ENCODE results near the gene PHYHIPL. TPM values are rescaled to one million over a fixed set of nuclear protein-coding genes. Genes with fewer than 3 reads are reported as not detected.

The PHYHIPL gene
- total and polyA plus RNA-seq, 2 of the 8 experiments (the other 6 are each of a cell fraction or from before 2014, with no cell fraction given) = 0.23 to 0.48 TPM

DNA sequence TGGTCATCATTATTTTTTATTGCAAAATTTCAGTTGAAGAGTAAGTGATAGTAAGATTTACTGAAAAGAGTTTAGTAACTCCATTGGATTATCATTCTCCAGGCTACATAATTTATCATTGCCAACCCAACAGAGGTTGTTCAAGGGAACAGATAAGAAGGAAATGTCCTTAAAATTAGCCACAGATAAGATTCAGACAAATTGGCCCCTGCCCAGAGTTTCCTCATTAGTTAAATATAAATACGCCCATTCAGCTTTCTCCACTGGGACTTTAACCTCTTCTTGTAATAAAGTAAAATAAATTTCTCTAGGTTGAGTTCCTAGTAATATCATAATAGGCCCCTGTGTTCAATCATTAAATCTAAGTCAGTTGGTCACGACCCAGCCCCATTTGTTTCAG is 27.7 kb upstream of the PHYHIPL start:
- DNase-seq (ENCODE audit: low read depth in 1 of 2, low spot score in 2 of 2) (no peak), FAIRE-seq (no peak)
- H3K27me3 ChIP-seq (replicated peaks in 1 of 4; ENCODE audit: control insufficient read depth in 3 of 4, extremely low read depth in 1 of 4, insufficient read depth in 3 of 4, low read length in 3 of 4) = peaks cover 0 to 1% (median 0%) of the 10 kb centered on the region in 4 experiments; a peak in 1 of 7 replicates
- no peak overlapping the region for H4K8ac ChIP-seq (ENCODE audit: extremely low read depth, insufficient read depth, low read length)
- no peaks in the 10 kb centered on the region for H3K79me2 ChIP-seq (ENCODE audit: control insufficient read depth in 1 of 2, insufficient read depth in 2 of 2, low read length in 2 of 2)
- 82% methylated on average over 2 of the region's 2 CpGs; no CpG with 5 or more reads in 1 of the 2 experiments for WGBS, 2 experiments (ENCODE audit: extremely low coverage in 1 of 2, insufficient coverage in 1 of 2, insufficient read length in 1 of 2, insufficient replicate concordance in 2 of 2, low coverage in 1 of 2, low lambda C conversion rate in 2 of 2, missing lambda C conversion rate in 1 of 2)
- H3K9me3 ChIP-seq (ENCODE audit: insufficient read depth in 2 of 2, low read depth in 1 of 2, low read length in 1 of 2) = no peaks in the 10 kb centered on the region
- H3K4me3 ChIP-seq (ENCODE audit: extremely low read depth in 1 of 4, insufficient read depth in 2 of 4, low read depth in 3 of 4, low read length in 4 of 4) = no peak overlapping the region
- H4K5ac ChIP-seq (ENCODE audit: insufficient read length, low read depth, low read length) = no peak overlapping the region
- no peak overlapping the region for H2BK20ac ChIP-seq (ENCODE audit: low read length)
- H4K20me1 ChIP-seq (replicated peaks in 1 of 2; ENCODE audit: control insufficient read depth in 1 of 2, insufficient read depth in 2 of 2, low read length in 2 of 2) = no peaks in the 10 kb centered on the region
- no peak overlapping the region for H4K91ac ChIP-seq (replicated peaks; ENCODE audit: insufficient read length, low read length)
- H3K9ac ChIP-seq (replicated peaks in 1 of 4; ENCODE audit: extremely low read depth in 1 of 4, low read depth in 3 of 4, low read length in 3 of 4) = no peak overlapping the region
- H3K23ac ChIP-seq (ENCODE audit: insufficient read length) = no peak overlapping the region
- no peak overlapping the region for H3K27ac ChIP-seq (ENCODE audit: low read depth, low read length)
- no peak overlapping the region for H3K4ac ChIP-seq (replicated peaks; ENCODE audit: insufficient read length, low read depth, low read length)
- no peaks in the 10 kb centered on the region for H3K79me1 ChIP-seq (ENCODE audit: low read depth, low read length)
- no peak overlapping the region for H2AFZ ChIP-seq (ENCODE audit: low read length)
- no peak overlapping the region for H2BK15ac ChIP-seq (ENCODE audit: low read length)
- no peak for TF ChIP-seq HDAC2 (IDR thresholded peaks at IDR 0.05; ENCODE audit: borderline replicate concordance in 1 of 2, low read depth in 2 of 2, low read length in 2 of 2)
- no peak for TF ChIP-seq RFX5 (IDR thresholded peaks at IDR 0.05; ENCODE audit: borderline replicate concordance, low read depth, low read length)
- TF ChIP-seq MAFK (IDR thresholded peaks at IDR 0.05; ENCODE audit: low read depth, low read length) = no peak
- no peak for TF ChIP-seq SP4 (IDR thresholded peaks at IDR 0.05; ENCODE audit: low read length)
- no peak for TF ChIP-seq SIRT6 (IDR thresholded peaks at IDR 0.05; ENCODE audit: low read length)
- no peak for TF ChIP-seq PHF8 (conservative IDR thresholded peaks at IDR 0.05; ENCODE audit: low read depth, low read length)
- TF ChIP-seq CREB1 (IDR thresholded peaks at IDR 0.05) = no peak
- no peak for TF ChIP-seq JUN (IDR thresholded peaks at IDR 0.05; ENCODE audit: low read depth, low read length)
- no peak for TF ChIP-seq BACH1 (IDR thresholded peaks at IDR 0.05; ENCODE audit: low read length)
- H3K4me2 ChIP-seq (ENCODE audit: insufficient read depth in 1 of 2, low read depth in 2 of 2, low read length in 2 of 2) = no peak overlapping the region
- no peak overlapping the region for H2BK5ac ChIP-seq (ENCODE audit: low read depth, low read length)
- H3K14ac ChIP-seq (ENCODE audit: insufficient read length) = no peak overlapping the region
- H3K4me1 ChIP-seq (replicated peaks in 1 of 4; ENCODE audit: control insufficient read depth in 3 of 4, insufficient read depth in 4 of 4, low read length in 3 of 4) = no peaks in the 10 kb centered on the region
- CTCF ChIA-PET (ENCODE audit: partially characterized antibody) = no interaction called here
- no peak overlapping the region for H3K18ac ChIP-seq (ENCODE audit: extremely low read depth, low read length)
- H3K56ac ChIP-seq (replicated peaks; ENCODE audit: insufficient read length, low read depth, low read length) = no peak overlapping the region
- POLR2A ChIA-PET (ENCODE audit: partially characterized antibody) = no interaction called here
- no peaks in the 10 kb centered on the region for H3K23me2 ChIP-seq (ENCODE audit: low read depth, low read length)
- no peak overlapping the region for H2BK120ac ChIP-seq (replicated peaks; ENCODE audit: low read depth, low read length)
- no peaks in the 10 kb centered on the region for H3K36me3 ChIP-seq (ENCODE audit: control insufficient read depth in 2 of 4, insufficient read depth in 4 of 4, low read length in 3 of 4)
- no peak overlapping the region for H2BK12ac ChIP-seq (ENCODE audit: low read depth, low read length)
- H2AK5ac ChIP-seq (ENCODE audit: low read depth, low read length) = no peak overlapping the region
